Neural progenitor cell (in vitro differentiated cells): Measurements from ENCODE around the gene LTA.
"Not testable (repeated sequence)": the region's sequence is repeated elsewhere in the genome, so short reads cannot be mapped to it uniquely, and the experiment has no call there.

ENCODE experiments used
- EZH2 ChIP-seq: fragments of 200-600 bp; sonication (generic); IDR thresholded peaks from 2 replicates; pipeline ENCODE4 v1.6.1; 2017; ENCODE audit warnings: antibody characterized with exemption, mild to moderate bottlenecking, moderate library complexity
- EZH2phosphoT487 ChIP-seq: fragments of 200-600 bp; sonication (generic); IDR thresholded peaks from 2 replicates; pipeline ENCODE4 v1.6.1; 2017; ENCODE audit warnings: antibody characterized with exemption
- TF ChIP-seq, protein P1 (sequence below): fragments of 200-600 bp; sonication (generic); IDR thresholded peaks from 2 replicates; pipeline ENCODE4 v1.5.1; 2017; ENCODE audit warnings: antibody characterized with exemption, mild to moderate bottlenecking

GRCh38 chr6:31590691-31591090, 18.6 kb downstream of the LTA start:
- TF ChIP-seq, protein P1, sequence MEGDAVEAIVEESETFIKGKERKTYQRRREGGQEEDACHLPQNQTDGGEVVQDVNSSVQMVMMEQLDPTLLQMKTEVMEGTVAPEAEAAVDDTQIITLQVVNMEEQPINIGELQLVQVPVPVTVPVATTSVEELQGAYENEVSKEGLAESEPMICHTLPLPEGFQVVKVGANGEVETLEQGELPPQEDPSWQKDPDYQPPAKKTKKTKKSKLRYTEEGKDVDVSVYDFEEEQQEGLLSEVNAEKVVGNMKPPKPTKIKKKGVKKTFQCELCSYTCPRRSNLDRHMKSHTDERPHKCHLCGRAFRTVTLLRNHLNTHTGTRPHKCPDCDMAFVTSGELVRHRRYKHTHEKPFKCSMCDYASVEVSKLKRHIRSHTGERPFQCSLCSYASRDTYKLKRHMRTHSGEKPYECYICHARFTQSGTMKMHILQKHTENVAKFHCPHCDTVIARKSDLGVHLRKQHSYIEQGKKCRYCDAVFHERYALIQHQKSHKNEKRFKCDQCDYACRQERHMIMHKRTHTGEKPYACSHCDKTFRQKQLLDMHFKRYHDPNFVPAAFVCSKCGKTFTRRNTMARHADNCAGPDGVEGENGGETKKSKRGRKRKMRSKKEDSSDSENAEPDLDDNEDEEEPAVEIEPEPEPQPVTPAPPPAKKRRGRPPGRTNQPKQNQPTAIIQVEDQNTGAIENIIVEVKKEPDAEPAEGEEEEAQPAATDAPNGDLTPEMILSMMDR: not testable (repeated sequence)
- not testable (repeated sequence) for TF ChIP-seq EZH2, EZH2phosphoT487
